ENCODE data around the gene B4GALT2. TPM values are rescaled to one million over a fixed set of nuclear protein-coding genes. Genes with fewer than 3 reads are reported as not detected.

Gene B4GALT2
- total RNA-seq, 2 donors from 2014 or later, result 18.5 to 34.4 TPM

GRCh38 chr1:44012941-44013609, 34.1 kb downstream of the B4GALT2 start:
- H3K36me3 Mint-ChIP-seq (ENCODE audit: low read depth), result no peaks in the 10 kb centered on the region
- H3K9me3 Mint-ChIP-seq, result no peaks in the 10 kb centered on the region
- H3K4me1 Mint-ChIP-seq, result no peaks in the 10 kb centered on the region
- no peak for ATAC-seq (replicated peaks)
- H3K27me3 Mint-ChIP-seq, result no peaks in the 10 kb centered on the region
- no peak overlapping the region for H3K4me3 Mint-ChIP-seq
- H3K27ac Mint-ChIP-seq, result no peak overlapping the region

DNA sequence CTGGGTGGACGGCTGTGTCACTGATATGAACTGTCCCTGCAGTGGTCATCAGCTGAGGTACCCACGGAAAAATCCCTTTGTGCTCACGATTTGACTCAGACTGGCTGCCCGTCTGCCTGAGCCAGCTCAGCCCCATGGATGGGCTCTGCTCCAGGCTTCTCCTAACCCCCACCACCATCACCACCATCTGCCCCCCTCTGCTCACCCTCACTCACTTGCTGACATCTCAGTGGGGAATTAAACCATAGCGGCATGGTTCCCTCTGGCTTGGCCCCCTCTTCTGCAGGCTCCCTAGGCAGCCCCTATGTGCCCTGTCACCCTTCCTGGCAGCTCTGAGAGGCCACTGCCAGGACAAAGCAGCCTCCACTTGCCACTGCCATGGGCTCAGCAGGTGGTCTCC, 34.9 kb downstream of the B4GALT2 start:
- H3K9me3 Mint-ChIP-seq, result no peaks in the 10 kb centered on the region
- no peaks in the 10 kb centered on the region for H3K4me1 Mint-ChIP-seq
- no peaks in the 10 kb centered on the region for H3K27me3 Mint-ChIP-seq
- no peak overlapping the region for H3K4me3 Mint-ChIP-seq
- H3K27ac Mint-ChIP-seq, result no peak overlapping the region
- no peaks in the 10 kb centered on the region for H3K36me3 Mint-ChIP-seq (ENCODE audit: low read depth)
- ATAC-seq (replicated peaks), result no peak

DNA sequence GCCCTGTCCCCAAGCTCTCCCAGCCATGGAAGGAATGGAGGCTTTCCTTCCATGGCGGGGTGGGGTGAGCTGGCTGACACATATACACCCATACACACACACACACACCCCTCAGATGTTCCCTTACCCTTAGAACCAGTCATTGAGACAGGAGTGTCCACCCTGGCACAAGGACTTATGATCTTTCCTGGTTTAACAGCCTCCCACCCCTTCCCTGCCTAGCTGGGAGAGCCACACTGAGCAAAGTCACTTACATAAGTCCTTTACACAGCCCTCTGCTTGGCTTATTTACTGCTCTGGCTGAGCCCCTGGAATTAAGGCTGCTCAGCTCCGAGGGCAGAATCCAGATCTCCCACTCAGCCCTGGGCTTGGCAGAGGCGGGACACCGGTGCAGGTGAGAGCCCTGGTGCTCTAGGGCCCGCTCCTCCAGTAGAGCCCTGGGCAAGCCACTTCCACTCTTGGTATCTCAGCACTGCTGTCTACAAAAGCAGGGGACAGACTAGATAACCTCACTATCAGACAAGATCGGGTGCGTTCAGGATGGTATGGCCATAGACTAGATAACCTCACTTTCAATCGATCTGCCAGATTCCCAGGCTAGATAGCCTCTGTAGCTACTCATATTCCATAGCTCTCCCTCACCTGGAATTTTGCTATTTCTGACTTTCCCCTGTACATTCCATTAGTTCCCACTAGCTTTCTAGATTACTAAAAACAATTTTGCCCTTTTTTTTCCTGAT, 35.5 kb downstream of the B4GALT2 start:
- H3K4me1 Mint-ChIP-seq, result no peaks in the 10 kb centered on the region
- H3K27me3 Mint-ChIP-seq, result no peaks in the 10 kb centered on the region
- ATAC-seq (replicated peaks), result no peak
- no peak overlapping the region for H3K4me3 Mint-ChIP-seq
- no peaks in the 10 kb centered on the region for H3K9me3 Mint-ChIP-seq
- H3K36me3 Mint-ChIP-seq (ENCODE audit: low read depth), result no peaks in the 10 kb centered on the region
- H3K27ac Mint-ChIP-seq, result peak overlapping the region; percentile 3

- no peaks in the 10 kb centered on the region for H3K9me3 Mint-ChIP-seq
- H3K36me3 Mint-ChIP-seq (ENCODE audit: low read depth), result no peaks in the 10 kb centered on the region
- H3K27me3 Mint-ChIP-seq, result no peaks in the 10 kb centered on the region
- no peak overlapping the region for H3K27ac Mint-ChIP-seq
- ATAC-seq (replicated peaks), result no peak
- H3K4me1 Mint-ChIP-seq, result no peaks in the 10 kb centered on the region
- no peak overlapping the region for H3K4me3 Mint-ChIP-seq
Observed at GRCh38 chr1:44015206-44015605, 36.2 kb downstream of the B4GALT2 start.

DNA sequence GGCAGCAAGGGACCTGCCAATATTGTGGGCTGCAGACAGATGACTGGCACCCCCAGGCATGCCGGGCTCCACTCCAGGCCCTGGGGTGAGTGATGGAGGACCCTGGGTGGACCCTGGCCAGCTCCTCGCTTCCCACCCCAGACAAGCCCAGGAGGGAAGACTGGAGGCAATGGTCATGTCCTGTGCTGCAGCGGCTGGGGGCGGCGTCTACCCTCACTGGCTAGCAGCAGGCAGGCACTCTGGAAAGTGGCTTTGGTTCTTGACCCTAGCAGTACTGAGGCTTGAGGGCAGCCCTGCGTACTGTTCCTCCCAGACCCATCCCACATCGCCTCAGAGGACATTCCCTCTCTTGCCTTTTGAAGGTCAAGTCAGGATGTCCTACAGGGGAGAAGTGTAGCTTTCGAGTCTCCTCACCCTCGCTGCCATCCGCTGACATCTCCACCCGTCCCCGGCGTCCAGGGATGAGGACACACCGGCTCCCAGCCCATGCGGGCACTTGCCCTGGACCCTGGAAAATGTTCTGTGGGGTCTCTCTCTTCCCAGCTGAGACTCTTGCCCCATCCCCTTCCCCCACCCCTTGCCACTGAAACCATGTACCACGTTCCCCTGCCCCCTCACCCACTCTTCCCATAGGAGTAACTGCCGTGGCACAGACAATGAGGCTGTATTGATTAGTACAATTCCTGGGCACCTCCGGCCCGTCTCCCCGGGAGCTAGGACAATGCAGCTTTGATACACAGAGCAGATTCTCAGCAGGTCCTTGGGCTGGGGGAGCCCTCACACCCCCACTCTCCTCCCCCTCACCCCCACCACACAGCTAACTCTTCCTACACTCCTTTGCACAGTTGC, 37.3 kb downstream of the B4GALT2 start:
- Mint-ChIP-seq H3K4me1 (no peaks in the 10 kb centered on the region), H3K36me3 (ENCODE audit: low read depth) (no peaks in the 10 kb centered on the region), H3K4me3 (no peak overlapping the region), H3K27ac (no peak overlapping the region), H3K9me3 (no peaks in the 10 kb centered on the region), H3K27me3 (no peaks in the 10 kb centered on the region)
- no peak for ATAC-seq (replicated peaks)

DNA sequence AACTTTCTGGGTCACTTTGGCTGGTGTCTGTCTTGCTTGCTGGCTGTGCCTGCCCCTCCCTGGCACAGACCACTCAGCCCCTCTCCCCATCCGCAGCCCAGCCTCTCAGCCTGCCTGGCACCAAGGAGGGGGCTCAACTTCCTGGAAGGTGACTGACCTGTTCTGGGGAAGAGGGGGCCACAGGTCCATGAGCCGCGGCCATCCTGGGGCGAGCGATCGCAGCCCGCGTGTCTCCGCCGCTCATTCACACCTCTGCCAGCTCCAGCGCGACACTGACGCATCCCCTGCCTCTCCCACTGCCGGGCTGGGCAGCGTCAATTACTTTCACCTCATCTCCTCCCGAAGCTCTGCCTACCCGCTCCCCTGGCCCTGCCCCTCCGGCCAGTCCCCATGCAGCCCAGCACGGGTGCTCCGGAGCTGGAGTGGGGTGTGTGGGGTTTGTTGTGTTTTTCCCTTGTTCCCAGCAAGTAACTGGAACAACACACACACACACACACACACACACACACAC, 37.9 kb downstream of the B4GALT2 start:
- no peak overlapping the region for H3K4me3 Mint-ChIP-seq
- ATAC-seq (replicated peaks), result no peak
- peaks cover 6% of the 10 kb centered on the region for H3K36me3 Mint-ChIP-seq (ENCODE audit: low read depth)
- no peaks in the 10 kb centered on the region for H3K4me1 Mint-ChIP-seq
- no peaks in the 10 kb centered on the region for H3K27me3 Mint-ChIP-seq
- no peaks in the 10 kb centered on the region for H3K9me3 Mint-ChIP-seq
- no peak overlapping the region for H3K27ac Mint-ChIP-seq

DNA sequence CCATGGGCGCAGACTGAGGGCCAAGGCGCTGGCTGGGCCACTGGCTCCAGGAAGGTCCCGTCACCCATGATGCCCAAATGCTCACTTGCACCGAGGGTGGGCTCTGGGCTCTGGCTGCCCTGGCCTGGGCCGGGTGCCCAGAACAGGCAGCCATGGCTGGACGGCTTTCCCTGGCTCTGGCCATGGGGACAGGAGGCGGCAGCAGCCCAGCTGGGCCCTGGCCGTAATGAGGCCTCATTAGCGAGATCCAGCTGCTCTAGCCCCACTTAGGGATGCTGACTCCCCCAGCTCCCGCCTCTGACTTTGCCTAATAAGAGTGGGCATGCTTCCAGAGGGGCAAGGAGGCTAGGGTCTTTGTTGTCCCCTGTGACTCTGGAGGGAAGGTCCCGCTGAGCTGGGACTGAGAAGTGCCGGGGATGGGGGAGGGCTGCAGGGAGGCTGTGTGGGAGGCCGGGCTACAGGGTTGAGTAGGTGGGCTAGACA, 40.5 kb downstream of the B4GALT2 start:
- H3K9me3 Mint-ChIP-seq, result no peaks in the 10 kb centered on the region
- no peak overlapping the region for H3K27ac Mint-ChIP-seq
- no peak for ATAC-seq (replicated peaks)
- H3K36me3 Mint-ChIP-seq (ENCODE audit: low read depth), result peaks cover 11% of the 10 kb centered on the region
- H3K27me3 Mint-ChIP-seq, result no peaks in the 10 kb centered on the region
- H3K4me3 Mint-ChIP-seq, result no peak overlapping the region
- H3K4me1 Mint-ChIP-seq, result no peaks in the 10 kb centered on the region

DNA sequence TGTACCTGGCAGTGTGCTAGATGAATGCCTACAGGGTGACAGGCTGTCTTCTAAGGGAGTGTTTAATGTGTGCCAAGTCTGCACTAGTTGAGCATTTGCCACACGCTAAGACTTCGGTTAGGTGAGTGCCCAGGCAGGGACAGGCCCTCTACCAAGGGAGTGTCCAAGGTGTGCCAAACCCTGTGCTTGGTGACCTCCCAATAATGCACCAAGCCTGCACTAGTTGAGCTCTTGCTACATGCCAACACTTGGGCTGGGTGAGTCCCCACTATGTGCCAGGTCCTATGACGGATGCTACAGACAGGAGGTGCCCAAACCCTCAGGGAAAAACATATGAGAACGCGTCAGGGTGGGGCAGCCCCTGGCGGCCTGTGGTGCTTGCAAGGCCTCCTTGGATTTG, 41.5 kb downstream of the B4GALT2 start:
- no peak for ATAC-seq (replicated peaks)
- Mint-ChIP-seq H3K36me3 (ENCODE audit: low read depth) (peaks cover 11% of the 10 kb centered on the region), H3K4me1 (no peaks in the 10 kb centered on the region), H3K27me3 (no peaks in the 10 kb centered on the region), H3K4me3 (no peak overlapping the region), H3K9me3 (no peaks in the 10 kb centered on the region), H3K27ac (no peak overlapping the region)

- Mint-ChIP-seq H3K4me3 (no peak overlapping the region), H3K9me3 (no peaks in the 10 kb centered on the region), H3K27ac (no peak overlapping the region), H3K4me1 (no peaks in the 10 kb centered on the region), H3K27me3 (no peaks in the 10 kb centered on the region), H3K36me3 (ENCODE audit: low read depth) (peaks cover 11% of the 10 kb centered on the region)
- no peak for ATAC-seq (replicated peaks)
Observed at GRCh38 chr1:44021156-44021555, 42.1 kb downstream of the B4GALT2 start.

- Mint-ChIP-seq H3K27me3 (no peaks in the 10 kb centered on the region), H3K9me3 (no peaks in the 10 kb centered on the region), H3K27ac (no peak overlapping the region), H3K36me3 (ENCODE audit: low read depth) (peaks cover 11% of the 10 kb centered on the region), H3K4me1 (no peaks in the 10 kb centered on the region), H3K4me3 (no peak overlapping the region)
- no peak for ATAC-seq (replicated peaks)
Observed at GRCh38 chr1:44021581-44022321, 42.7 kb downstream of the B4GALT2 start.

DNA sequence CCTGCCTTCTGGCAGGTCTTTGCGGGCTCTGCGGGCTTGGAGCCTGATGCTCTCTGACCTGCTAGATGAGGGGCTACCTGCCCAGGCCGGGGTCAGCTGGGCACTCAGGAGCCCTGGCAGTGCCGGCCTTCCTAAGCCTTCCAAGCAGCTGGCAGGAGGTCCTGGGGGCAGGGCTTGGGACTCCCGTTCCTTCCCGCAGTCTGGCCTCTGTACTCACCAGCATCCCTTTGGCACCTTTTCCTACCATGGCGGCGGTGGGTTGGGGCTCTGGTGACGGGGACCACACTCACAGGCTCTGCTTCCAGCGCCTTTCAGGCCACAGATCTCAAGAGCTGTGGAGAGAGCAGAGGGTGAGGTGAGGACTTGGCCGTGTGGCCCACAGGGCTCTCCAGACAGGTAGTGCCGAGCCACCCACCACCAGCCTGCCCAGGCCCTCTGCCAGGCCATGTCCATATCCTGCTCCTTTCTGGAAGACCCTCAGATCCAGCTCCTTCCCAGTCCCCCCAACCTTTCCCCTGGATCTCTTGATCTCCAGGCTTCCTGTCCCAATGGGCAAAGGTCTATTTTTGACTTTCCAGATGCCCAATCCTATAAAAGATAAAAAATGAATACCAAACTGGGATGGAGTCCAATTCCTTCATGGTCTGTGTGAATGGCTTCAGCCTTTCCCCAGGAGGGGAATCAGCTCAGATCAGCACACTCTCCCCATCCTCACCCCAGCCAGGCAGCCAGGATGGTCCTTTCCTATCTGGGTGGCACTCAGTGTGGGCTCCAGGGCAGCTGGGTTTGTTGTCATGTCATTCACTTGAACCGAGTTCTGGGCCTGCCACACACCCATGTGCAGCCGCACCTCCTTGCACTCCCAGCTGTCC, 45.3 kb downstream of the B4GALT2 start:
- Mint-ChIP-seq H3K4me1 (peaks cover 7% of the 10 kb centered on the region), H3K27me3 (no peaks in the 10 kb centered on the region), H3K4me3 (no peak overlapping the region), H3K9me3 (no peaks in the 10 kb centered on the region), H3K36me3 (ENCODE audit: low read depth) (peaks cover 11% of the 10 kb centered on the region), H3K27ac (no peak overlapping the region)
- no peak for ATAC-seq (replicated peaks)

DNA sequence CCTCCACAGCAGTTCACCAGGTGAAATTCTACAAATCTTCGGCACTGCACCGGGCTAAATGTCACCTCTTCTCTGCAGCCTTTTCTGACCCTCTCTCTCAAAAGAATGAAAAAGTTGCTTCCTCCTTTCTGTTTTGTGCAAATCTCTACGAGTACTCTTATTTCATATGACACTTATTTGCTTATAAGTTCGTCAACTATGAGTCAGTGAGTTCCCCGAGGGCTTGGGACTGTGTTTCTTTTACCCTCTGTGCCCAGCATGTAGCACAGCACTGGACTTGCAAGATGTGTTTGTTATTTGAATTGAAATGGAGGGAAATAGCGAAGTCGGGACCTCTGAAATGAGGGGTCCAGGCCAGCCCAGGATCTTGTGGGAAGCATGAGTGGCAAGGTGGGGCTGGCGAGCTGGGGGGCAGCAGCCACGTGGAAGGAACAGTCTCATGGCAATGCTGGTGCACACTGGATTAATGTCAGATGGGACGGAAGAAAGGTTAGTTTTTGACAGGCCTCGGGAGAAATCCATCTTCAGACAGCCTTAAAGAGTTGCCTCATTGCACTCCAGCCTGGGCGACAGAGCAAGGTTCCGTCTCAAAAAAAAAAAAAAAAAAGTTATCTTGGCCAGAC, 46.0 kb downstream of the B4GALT2 start:
- H3K4me3 Mint-ChIP-seq, result no peak overlapping the region
- ATAC-seq (replicated peaks), result no peak

DNA sequence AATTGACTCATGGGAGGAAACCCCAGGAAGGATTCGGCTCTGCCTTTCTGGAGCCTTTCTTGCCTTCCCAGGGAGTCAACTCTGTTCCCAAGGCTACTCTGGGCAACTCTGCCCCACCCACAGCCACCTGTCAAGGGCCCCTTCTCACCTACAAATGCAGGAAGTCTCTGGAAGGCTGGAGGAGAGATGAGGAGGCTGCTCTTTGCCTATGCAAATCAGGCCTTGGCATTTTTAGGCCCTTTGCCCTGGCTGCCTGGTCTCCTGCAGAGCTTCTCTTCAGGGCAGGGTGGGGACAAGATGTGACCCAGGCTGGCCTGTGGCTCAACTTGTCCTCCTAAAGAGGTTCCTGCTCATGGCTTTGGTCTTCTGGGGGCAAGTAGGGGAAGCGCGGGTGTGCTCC, 46.8 kb downstream of the B4GALT2 start:
- Mint-ChIP-seq H3K27ac (no peak overlapping the region), H3K36me3 (ENCODE audit: low read depth) (peaks cover 11% of the 10 kb centered on the region), H3K4me3 (no peak overlapping the region), H3K27me3 (no peaks in the 10 kb centered on the region), H3K9me3 (no peaks in the 10 kb centered on the region), H3K4me1 (peaks cover 14% of the 10 kb centered on the region)
- ATAC-seq (replicated peaks), result no peak

More for the DNA sequence above, 46.0 kb downstream of the B4GALT2 start:
- no peaks in the 10 kb centered on the region for H3K9me3 Mint-ChIP-seq
- peaks cover 11% of the 10 kb centered on the region for H3K36me3 Mint-ChIP-seq (ENCODE audit: low read depth)
- peaks cover 14% of the 10 kb centered on the region for H3K4me1 Mint-ChIP-seq
- H3K27ac Mint-ChIP-seq, result no peak overlapping the region
- H3K27me3 Mint-ChIP-seq, result no peaks in the 10 kb centered on the region

Measured in activated T-helper 17 cell treated with anti-CD3 and anti-CD28 coated beads, Interleukin-2, amount 50 U/mL, for 72 hours (primary cell).